ENCODE results near the gene KAZN.

KAZN gene

DNA sequence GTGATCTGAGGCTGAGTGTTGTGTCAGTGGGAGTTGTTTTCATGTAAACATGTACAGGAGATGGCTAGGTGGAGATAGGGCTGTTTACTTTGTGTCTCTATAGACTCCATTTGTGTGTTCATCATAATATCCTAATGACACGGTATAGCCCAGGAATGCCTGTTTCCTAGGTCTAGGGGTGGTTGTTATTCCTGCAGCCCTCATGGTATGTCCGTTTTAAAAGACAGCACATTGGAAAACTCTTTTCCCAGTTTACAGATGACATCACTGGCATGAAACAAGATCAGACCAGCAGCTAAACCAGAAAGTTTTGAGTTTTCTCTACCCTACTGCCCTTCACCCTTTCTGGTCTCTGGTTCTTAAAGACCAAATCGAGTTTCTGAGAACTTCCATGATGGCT, 327.7 kb downstream of the KAZN start:
- H3K4me3 ChIP-seq (ENCODE audit: low read depth, low read length), result no peak overlapping the region
- TF ChIP-seq, protein P1, sequence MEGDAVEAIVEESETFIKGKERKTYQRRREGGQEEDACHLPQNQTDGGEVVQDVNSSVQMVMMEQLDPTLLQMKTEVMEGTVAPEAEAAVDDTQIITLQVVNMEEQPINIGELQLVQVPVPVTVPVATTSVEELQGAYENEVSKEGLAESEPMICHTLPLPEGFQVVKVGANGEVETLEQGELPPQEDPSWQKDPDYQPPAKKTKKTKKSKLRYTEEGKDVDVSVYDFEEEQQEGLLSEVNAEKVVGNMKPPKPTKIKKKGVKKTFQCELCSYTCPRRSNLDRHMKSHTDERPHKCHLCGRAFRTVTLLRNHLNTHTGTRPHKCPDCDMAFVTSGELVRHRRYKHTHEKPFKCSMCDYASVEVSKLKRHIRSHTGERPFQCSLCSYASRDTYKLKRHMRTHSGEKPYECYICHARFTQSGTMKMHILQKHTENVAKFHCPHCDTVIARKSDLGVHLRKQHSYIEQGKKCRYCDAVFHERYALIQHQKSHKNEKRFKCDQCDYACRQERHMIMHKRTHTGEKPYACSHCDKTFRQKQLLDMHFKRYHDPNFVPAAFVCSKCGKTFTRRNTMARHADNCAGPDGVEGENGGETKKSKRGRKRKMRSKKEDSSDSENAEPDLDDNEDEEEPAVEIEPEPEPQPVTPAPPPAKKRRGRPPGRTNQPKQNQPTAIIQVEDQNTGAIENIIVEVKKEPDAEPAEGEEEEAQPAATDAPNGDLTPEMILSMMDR (IDR thresholded peaks at IDR 0.05; ENCODE audit: borderline replicate concordance, insufficient read depth, low read depth, low read length), result no peak

DNA sequence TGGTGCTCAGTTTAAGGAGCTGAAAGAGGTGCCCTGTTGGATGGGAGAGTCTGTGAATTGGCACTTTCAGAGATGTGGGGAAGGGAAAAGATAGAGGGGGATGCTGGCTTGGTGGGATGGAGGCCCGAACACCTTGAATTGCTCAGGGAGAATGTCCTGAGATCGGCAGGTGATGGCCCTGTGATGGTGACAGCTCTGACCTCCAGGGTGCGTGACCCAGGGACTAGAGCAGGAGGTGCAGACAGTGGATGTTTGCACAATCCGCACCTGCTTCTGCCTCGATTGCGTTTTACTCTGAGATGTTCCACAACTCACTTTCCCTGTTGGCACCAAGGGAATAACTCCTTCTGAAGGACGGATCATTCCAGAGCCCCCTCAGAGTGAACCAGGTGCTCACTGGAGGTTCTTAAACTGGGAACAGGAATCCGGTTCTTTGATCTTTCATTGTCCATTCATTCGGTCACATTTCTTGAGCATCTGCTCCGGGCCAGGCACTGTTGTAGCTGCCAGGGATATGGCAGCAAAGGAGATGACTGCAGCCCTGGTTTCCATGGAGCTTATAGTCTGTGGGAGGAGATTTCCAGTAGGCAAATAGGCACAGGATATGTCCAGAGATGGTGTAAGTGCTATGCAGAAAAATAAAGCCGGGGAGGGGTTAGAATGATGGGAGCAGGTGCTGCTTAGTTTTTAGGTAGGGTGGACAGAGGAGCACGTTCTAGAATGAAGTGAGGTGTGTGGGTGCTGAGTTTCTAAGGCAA, 328.5 kb downstream of the KAZN start:
- TF ChIP-seq, protein P1 (IDR thresholded peaks at IDR 0.05; ENCODE audit: borderline replicate concordance, insufficient read depth, low read depth, low read length), result no peak

DNA sequence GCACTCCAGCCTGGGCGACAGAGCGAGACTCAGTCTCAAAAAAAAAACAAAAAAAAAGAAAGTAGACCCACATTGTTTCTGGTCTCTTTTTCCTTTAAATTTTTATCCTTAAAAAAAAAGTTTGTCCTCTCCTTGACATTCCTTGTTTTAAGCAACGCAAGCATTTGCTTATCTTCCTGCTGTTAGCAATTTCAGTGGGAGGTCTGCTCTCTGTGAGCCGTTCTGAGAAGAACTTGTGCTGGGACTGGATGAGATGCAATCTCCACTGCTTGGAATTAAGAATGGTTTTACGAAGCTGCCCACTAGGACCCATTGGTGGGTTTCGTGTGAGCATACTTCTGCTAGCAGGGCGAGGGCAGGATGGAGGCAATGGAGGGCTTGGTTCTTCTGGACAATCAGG, 329.9 kb downstream of the KAZN start:
- H3K4me3 ChIP-seq (ENCODE audit: low read depth, low read length), result no peak overlapping the region

More for the DNA sequence above, 328.5 kb downstream of the KAZN start:
- H3K4me3 ChIP-seq (ENCODE audit: low read depth, low read length), result no peak overlapping the region

DNA sequence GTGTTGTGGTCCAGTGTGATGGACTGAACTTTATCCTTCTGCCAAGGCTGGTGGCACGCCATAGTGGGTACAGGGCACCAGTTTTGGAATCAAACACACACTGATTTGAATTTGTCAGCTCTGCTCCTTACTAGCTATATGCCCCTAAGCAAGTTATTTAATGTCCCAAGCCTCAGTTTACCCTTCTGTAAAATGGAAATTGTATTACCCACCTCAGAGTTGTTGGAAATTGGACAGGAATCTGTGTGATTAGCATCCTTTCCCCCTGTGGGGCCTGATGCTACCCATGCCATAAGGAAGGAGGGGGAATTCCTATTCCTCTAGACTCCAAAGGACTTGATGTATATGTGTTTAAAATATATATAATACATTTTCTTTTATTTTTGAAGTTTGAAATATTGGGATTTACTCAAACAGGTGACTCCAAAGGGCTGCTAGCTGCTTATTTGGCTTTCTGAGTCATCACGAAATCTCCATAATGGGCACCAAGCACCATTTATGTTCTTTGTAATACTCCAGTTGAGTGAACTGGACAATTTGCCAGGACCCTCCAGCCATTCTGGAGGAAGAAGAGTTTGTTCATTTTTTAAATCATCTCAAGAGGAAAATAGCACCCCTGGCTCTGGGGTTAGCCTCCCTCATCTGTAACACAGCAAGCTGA, 330.5 kb downstream of the KAZN start:
- TF ChIP-seq, protein P1 (IDR thresholded peaks at IDR 0.05; ENCODE audit: borderline replicate concordance, insufficient read depth, low read depth, low read length), result no peak
- no peak overlapping the region for H3K4me3 ChIP-seq (ENCODE audit: low read depth, low read length)

More for the DNA sequence above, 329.9 kb downstream of the KAZN start:
- TF ChIP-seq, protein P1 (IDR thresholded peaks at IDR 0.05; ENCODE audit: borderline replicate concordance, insufficient read depth, low read depth, low read length), result no peak

DNA sequence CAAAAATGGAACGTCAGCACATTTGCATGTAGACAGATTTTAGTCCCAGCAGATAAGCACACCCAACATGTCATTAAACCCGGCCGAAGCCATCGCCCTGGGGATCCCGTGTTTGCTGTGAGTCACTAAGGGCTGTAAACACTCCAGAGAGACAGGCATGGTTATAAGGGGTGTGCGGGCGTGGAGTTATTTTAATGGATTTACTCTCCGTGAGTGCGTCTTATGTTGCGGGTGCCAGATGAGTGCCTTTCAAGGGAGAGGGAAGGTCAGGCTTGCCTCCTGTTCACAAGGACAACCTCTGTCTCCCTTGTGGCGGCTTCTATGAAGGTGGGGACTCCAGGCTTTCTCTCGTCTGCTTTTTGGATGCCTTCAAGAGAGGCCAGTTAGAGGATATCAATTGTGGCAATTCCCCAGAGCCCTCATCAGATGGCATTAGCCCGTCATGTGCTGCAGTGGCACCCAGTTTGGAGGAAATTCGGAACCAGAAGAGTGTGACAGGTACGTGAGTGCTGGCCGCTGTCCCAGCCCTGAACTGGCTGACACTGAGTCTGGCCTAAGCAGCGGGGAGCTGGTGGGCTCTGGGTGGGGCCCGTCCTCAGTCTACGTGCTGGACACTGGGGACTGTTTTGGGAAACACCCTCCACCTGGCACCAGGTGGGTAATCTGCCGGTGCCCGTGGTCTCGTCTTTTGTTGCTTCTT, 331.2 kb downstream of the KAZN start:
- TF ChIP-seq, protein P1 (IDR thresholded peaks at IDR 0.05; ENCODE audit: borderline replicate concordance, insufficient read depth, low read depth, low read length), result no peak
- H3K4me3 ChIP-seq (ENCODE audit: low read depth, low read length), result no peak overlapping the region

DNA sequence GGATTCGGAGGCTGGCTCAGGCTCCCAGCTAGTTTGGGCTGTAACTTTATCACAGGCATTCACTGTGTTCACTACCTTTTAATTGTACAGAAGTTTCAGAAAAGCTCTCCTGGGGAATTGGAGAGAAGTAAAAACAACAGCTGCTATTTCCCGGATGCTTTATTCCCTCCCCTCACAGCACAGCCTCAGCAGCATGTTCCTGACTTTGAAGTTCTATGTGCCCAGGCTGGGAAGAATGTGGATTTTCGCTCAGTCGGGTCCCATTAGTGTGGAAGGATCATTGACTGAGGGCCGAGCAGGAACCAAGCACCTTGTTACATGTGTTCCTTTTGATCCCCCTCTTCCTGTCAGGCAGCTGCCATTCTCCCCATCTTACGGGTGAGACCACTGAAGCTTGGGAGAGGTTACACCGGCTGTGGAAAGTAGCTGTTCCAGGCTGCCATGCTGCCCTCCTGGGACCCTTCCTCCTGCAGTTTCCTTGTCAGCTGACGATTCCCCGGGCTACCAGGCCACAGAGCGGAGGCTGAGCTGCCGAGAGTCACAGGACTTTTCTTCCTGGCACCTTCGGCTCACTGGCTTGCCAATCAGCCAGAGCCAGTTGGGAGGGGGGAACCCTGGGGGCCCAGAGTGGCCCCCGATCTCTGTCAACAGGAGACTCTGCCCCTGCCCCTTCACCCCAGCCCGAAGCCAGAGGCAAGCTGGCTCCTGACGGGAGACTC, 331.9 kb downstream of the KAZN start:
- H3K4me3 ChIP-seq (ENCODE audit: low read depth, low read length), result no peak overlapping the region
- TF ChIP-seq, protein P1 (IDR thresholded peaks at IDR 0.05; ENCODE audit: borderline replicate concordance, insufficient read depth, low read depth, low read length), result no peak
